Caki2 (cell line): ENCODE measurements around the gene XYLT1. TPM values are rescaled to one million over a fixed set of nuclear protein-coding genes. Genes with fewer than 3 reads are reported as not detected.

Experiments used
- DNase-seq: peaks from one replicate; pipeline ENCODE4 v3.0.0-alpha.2; 2015; ENCODE audit warnings: low read depth
- in situ Hi-C: cut with HindIII; loops from 2 replicates; pipeline ENCODE4 v1.10.0; 2016; ENCODE audit warnings: low sequenced_read_pairs, low pct_unique_long_range_greater_than_20kb, mixed read lengths
- total RNA-seq: library from RNA; depleted of rRNA; stranded (reverse); fragments of >200 nt; shearing (Covaris generic); gene quantifications from 2 replicates; pipeline ENCODE4 v1.2.3, GENCODE V29; 2014; ENCODE audit warnings: low replicate concordance

XYLT1 gene
- total RNA-seq, 1 experiment from 2014 or later = 5.8 TPM

GRCh38 chr16:17298238-17298637, 172.5 kb downstream of the XYLT1 start:
- in situ Hi-C loops = no loop called here
- DNase-seq = no peak

GRCh38 chr16:17296431-17296830, 174.3 kb downstream of the XYLT1 start:
- DNase-seq = no peak
- in situ Hi-C loops = no loop called here

GRCh38 chr16:17295948-17296347, 174.8 kb downstream of the XYLT1 start:
- no peak for DNase-seq
- in situ Hi-C loops = no loop called here

- in situ Hi-C loops = no loop called here
- DNase-seq = no peak
Measured at GRCh38 chr16:17294856-17295255, 175.9 kb downstream of the XYLT1 start.

GRCh38 chr16:17293813-17294558, 176.8 kb downstream of the XYLT1 start:
- no peak for DNase-seq
- in situ Hi-C loops = no loop called here

GRCh38 chr16:17291289-17291688, 179.5 kb downstream of the XYLT1 start:
- in situ Hi-C loops = no loop called here
- DNase-seq = no peak

- in situ Hi-C loops = no loop called here
- no peak for DNase-seq
Measured at GRCh38 chr16:17289674-17290635, 180.8 kb downstream of the XYLT1 start.

- DNase-seq = no peak
- in situ Hi-C loops = no loop called here
Measured at GRCh38 chr16:17289050-17289449, 181.7 kb downstream of the XYLT1 start.

- in situ Hi-C loops = no loop called here
- DNase-seq = no peak
Measured at GRCh38 chr16:17287166-17287800, 183.5 kb downstream of the XYLT1 start.

GRCh38 chr16:17286443-17286842, 184.3 kb downstream of the XYLT1 start:
- in situ Hi-C loops = no loop called here
- no peak for DNase-seq

GRCh38 chr16:17283016-17283415, 187.7 kb downstream of the XYLT1 start:
- in situ Hi-C loops = no loop called here
- no peak for DNase-seq

GRCh38 chr16:17282247-17282646, 188.5 kb downstream of the XYLT1 start:
- in situ Hi-C loops = no loop called here
- no peak for DNase-seq

GRCh38 chr16:17281052-17281451, 189.7 kb downstream of the XYLT1 start:
- in situ Hi-C loops = no loop called here
- no peak for DNase-seq

GRCh38 chr16:17278988-17279387, 191.8 kb downstream of the XYLT1 start:
- DNase-seq = no peak
- in situ Hi-C loops = no loop called here

GRCh38 chr16:17277981-17278381, 192.8 kb downstream of the XYLT1 start:
- in situ Hi-C loops = no loop called here
- DNase-seq = peak; percentile 14

GRCh38 chr16:17276610-17277009, 194.2 kb downstream of the XYLT1 start:
- no peak for DNase-seq
- in situ Hi-C loops = no loop called here

- no peak for DNase-seq
- in situ Hi-C loops = no loop called here
Measured at GRCh38 chr16:17276010-17276530, 194.7 kb downstream of the XYLT1 start.

GRCh38 chr16:17275076-17276009, 195.4 kb downstream of the XYLT1 start:
- in situ Hi-C loops = no loop called here
- peak; percentile 76 for DNase-seq
